ENCODE results near the gene BRIP1. TPM values are rescaled to one million over a fixed set of nuclear protein-coding genes. Genes with fewer than 3 reads are reported as not detected.

BRIP1 gene
- total and polyA plus RNA-seq, 8 donors, result 3.4 to 18.1 (median 12.1) TPM

DNA sequence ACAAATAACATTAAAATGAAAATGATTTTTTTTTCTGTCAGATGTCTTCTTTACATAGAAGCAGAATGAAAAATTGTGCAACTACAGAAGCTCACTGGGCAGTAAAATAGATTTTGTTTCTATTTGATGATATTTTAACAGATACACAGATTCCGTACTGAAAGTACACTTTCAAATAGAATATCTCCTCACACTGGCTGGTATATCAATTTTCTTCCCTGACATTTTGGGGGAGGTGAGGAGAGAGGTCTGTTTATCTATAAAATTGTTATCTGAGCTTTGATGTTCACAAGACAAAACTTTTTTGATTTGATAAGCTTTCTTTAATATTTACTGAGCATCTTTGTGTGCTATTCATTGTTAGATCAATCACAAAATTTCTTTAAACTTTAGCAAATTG is 148.0 kb downstream of the BRIP1 start:
- Histone ChIP-seq H3K36me3 (peaks cover 0 to 6% of the 10 kb centered on the region in 2 donors), H3K27ac (no peak overlapping the region), H3K4me1 (no peaks in the 10 kb centered on the region), H3K4me3 (no peak overlapping the region), H3K27me3 (no peaks in the 10 kb centered on the region), H3K9me3 (peaks cover 0 to 41% of the 10 kb centered on the region in 2 donors)
- ATAC-seq, result no peak
- DNase-seq, result no peak
- no peak for TF ChIP-seq CTCF (IDR thresholded peaks at IDR 0.05)
- intact Hi-C loops (cut with DNase I), result no loop called here

DNA sequence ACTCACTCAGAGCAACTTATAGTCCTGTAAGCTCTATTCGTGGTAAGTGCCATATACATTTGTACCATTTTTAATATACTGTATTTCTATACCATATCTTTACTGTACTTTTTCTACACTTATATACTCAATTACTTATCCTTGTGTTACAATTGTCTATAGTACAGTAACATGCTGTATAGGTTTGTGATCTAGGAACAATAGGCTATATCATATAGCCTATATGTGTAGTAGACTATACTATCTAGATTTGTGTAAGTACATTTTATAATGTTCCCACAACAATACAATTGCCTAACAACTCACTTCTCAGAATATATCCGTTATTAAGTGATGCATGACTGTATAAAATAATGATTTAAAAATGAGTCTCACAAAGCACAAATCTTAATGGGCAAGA is 149.0 kb downstream of the BRIP1 start:
- H3K27ac ChIP-seq, result no peak overlapping the region
- no peaks in the 10 kb centered on the region for H3K27me3 ChIP-seq
- no peak for TF ChIP-seq CTCF (IDR thresholded peaks at IDR 0.05)
- H3K4me1 ChIP-seq, result no peaks in the 10 kb centered on the region
- DNase-seq (no peak), ATAC-seq (no peak)
- H3K9me3 ChIP-seq, result peaks cover 0 to 36% of the 10 kb centered on the region in 2 donors
- intact Hi-C loops (cut with DNase I), result no loop called here
- peaks cover 0 to 6% of the 10 kb centered on the region in 2 donors for H3K36me3 ChIP-seq
- H3K4me3 ChIP-seq, result no peak overlapping the region

- Histone ChIP-seq H3K27ac (no peak overlapping the region), H3K4me3 (no peak overlapping the region), H3K9me3 (peaks cover 0 to 25% of the 10 kb centered on the region in 2 donors), H3K27me3 (no peaks in the 10 kb centered on the region), H3K4me1 (no peaks in the 10 kb centered on the region), H3K36me3 (peaks cover 0 to 6% of the 10 kb centered on the region in 2 donors)
- ATAC-seq (no peak), DNase-seq (no peak)
- TF ChIP-seq CTCF (IDR thresholded peaks at IDR 0.05), result no peak
- intact Hi-C loops (cut with DNase I), result no loop called here
These were observed 150.3 kb downstream of the BRIP1 start for GRCh38 chr17:61713035-61713434.

DNA sequence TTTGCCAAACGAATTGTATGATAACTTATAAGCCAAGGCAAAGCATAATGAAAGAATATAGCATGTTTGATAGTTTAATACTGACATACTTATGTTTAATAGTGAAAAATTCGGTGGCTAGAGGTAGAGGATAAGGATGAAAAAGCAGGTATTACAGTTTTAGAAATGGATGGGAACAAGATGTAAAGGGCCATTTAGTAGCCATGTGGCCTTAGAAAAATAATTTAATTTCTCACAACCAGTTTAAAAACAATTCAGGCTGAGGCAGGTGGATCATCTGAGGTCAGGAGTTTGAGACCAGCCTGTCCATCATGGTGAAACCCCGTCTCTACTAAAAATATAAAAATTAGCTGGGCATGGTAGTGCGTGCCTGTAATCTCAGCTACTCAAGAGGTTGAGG is 152.8 kb downstream of the BRIP1 start:
- no peaks in the 10 kb centered on the region for H3K9me3 ChIP-seq
- ATAC-seq, result no peak
- no peak overlapping the region for H3K27ac ChIP-seq
- intact Hi-C loops (cut with DNase I), result no loop called here
- DNase-seq, result no peak
- H3K4me1 ChIP-seq, result no peaks in the 10 kb centered on the region
- H3K27me3 ChIP-seq, result no peaks in the 10 kb centered on the region
- no peak overlapping the region for H3K4me3 ChIP-seq
- TF ChIP-seq CTCF (IDR thresholded peaks at IDR 0.05), result no peak
- H3K36me3 ChIP-seq, result peaks cover 0 to 6% of the 10 kb centered on the region in 2 donors

DNA sequence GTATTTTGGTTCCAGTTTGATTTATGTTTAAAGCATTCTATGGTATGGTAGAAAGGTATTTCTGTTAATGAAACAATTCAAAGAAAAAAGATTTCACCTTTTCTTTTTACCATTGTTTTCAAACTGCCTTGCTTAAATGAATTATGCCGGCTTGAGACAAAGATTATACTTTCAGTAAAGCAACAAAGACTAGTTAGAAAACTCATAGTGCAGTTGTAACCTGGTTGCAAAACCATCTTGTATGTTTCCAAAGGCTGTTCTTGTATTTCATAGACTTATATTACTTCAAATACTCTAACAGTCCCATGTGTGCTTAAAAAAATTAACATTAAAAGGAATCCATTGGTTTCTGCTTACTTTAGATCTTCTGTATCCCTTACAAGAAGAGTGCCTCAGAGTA is 153.8 kb downstream of the BRIP1 start:
- DNase-seq, result no peak
- Histone ChIP-seq H3K4me1 (no peaks in the 10 kb centered on the region), H3K27me3 (no peaks in the 10 kb centered on the region), H3K36me3 (no peaks in the 10 kb centered on the region), H3K9me3 (no peaks in the 10 kb centered on the region), H3K4me3 (no peak overlapping the region), H3K27ac (no peak overlapping the region)
- no peak for ATAC-seq
- no peak for TF ChIP-seq CTCF (IDR thresholded peaks at IDR 0.05)
- intact Hi-C loops (cut with DNase I), result no loop called here

Measured in left lung (tissue), 10 donors.